Measurements from ENCODE around the gene CHDH.

The CHDH gene

DNA sequence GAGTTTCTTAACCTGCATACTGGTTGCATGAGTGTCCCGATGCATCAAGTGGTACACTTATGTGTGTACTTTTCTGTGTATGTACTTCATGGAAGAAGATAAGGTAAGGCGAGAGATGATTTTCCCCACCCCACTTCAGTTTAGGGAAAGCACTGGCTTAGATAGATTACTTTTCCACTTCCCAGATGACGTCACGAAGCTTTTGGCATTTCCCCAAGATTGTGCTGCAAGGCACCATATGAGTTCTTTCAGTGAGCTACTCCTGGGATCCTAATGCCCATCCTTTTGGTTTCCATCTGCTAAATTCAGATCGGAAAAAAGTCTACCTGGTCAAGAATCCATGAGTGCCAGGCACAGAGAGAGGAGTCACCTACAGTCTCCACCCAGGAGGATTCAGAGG lies 4.7 kb upstream of the CHDH start:
- DNase-seq, result no peak

DNA sequence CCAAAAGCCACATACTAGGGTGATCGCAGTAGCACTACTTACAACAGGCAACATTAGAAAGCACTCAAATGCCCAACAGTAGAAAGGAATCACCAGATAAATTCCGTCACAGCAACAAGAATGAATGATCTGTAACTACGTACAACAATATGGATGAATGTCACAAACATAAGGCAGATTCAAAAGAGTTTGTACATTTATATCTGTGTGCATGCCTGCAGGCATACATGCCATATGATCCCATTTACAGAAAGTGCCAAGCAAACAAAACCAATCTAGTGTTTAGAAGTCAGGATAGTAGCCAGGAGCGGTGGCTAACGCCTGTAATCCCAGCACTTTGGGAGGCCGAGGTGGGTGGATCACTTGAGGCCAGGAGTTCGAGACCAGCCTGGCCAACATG lies 3.7 kb upstream of the CHDH start:
- DNase-seq, result no peak

DNA sequence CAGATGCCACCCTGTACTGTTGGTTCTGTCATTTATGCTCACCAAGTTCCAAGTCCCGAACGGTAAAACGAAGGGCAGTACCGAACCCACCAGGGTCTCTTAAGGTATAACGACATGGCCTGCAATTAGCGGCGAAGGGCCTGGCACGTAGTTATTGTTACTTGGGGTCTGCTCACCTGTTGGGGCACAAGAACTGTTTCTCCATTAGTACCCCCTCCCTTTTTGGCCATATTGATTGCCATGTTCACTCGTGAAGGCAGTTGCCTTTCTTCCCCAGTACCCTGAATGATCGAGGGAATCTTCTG lies 584 bp upstream of the CHDH start:
- no peak for DNase-seq

DNA sequence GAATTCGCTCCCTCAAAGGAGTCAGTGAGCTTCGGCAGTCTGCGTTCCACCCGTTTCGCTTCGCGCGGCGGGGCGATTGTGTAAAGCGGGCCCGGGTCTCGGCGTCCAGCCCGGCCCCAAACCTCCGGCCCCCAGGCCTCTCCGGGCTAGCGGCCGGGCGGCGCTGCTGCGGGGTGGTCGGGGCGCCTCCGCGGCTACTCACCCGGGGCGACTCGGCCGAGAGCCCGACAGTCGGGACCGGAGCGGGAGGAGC lies 412 bp downstream of the CHDH start:
- DNase-seq, result no peak

DNA sequence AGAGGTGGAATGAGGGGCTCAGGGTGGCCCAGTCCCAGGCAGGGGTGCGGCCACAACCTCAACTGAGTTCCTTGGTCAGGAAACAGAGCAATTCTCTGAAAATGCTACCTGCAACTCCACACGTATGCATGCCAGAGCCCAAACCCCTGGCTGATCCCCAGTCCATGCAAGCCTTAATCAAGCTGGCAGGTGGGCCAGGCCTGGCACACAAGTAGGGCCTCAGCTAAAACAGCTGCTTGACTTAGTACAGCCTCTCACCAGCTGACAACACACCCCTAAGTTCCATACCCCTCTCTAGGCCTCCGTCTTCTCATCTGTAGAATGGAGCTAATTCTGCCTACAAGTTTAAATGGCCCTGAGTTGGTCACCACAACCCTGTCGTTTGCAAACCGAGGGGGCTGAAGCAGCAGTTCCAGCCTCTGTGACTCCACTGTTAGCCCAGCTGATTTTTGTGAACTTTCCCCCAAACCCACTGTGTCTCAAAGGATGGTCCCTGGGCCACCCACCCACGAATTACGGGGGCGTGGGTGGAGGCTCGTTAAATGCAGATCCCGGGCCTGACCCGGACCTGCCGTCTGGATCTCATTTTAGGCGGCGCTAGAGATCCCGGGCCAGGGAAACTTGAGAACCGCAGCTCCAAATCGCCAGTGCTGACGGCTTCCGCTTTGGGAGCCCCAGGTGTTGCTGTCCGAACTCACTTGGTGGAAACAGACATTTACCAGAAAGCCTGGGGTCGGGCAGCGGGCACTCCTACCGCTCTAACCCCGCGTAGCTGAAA lies 927 bp downstream of the CHDH start:
- no peak for DNase-seq

DNA sequence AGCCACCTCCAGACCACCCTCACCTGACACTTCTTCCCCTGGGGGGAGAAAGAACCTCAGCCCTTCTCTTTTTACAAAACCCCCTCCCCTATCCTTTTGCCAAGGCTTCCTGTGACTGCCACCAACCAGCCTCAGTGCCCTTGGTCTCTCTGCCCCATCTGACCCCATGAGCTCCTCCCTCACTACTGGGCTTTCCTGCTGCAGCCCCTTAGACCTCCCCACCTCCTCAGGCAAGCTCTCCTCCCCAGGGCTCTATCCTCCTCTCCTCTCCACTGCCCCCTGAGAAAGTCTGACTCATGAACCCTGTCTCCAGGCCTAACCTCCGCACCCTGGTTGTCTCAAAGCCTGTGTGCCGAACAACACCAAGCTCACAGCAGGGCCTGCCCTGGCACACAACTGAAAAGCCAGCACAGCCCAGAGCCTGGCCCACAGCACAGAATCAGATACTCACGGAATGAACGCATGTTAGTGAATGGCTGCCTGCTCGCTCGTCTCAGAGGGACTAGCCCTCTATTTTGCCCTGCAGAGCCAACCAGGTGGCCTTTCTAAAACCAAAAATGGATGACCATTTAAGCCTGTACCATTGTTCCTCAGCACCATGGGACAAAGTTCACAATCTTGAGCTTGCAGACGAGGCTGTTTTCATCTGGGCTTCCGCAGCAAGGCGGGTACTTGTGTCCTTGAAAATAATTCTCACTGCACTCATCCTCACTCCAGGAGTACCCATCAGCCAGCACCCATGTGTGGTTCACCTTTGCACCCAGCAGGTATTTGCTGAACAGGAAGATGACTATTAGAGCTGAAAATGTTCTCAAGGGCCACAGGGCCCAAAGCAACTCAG lies 1.7 kb downstream of the CHDH start:
- DNase-seq, result no peak

DNA sequence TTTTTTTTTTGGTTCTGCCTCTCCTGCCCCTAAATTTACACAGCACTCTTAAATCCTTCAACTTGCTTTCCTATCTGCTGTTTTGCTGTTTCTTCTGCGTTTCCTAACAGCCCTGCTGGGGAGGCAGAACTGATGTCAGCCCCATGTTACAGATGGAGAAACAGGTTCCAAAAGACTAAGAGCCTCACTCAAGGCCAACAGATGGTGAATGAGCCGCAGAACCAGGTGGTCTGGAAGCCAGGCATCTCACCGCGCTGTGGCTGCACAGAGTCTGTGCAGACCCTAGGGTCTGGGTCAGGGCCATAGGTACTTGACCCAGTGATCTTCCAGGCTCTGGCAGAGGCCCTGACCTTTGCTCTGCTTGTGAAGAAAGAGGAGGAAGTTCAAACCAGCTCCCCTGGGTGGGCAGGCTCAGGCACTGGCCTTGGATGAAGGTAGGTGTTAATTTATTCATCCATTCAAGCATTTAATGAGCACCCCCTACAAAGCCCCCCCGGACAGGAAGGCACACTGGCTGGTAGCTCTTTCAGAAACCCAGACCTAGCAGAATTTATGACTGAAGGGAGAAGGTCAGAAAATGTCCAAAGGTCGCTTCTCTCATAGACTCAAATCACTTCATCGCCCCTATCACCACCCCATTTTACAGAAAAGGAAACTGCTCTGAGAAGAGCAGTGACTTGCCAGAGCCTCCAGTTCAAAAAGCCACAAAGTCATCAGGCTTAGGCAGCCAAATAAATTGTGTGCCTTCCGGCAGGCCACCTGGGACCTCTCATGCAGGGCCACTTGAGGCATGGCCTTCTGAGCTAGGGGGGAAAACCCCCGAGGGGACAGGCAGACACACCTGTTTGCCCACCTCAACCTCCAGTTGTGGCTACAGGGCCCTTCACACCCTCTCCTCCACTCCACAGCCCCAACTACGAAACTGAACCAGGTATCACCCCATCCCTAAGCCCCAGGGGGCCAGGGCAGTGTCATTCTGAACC lies 2.7 kb downstream of the CHDH start:
- DNase-seq, result no peak

DNA sequence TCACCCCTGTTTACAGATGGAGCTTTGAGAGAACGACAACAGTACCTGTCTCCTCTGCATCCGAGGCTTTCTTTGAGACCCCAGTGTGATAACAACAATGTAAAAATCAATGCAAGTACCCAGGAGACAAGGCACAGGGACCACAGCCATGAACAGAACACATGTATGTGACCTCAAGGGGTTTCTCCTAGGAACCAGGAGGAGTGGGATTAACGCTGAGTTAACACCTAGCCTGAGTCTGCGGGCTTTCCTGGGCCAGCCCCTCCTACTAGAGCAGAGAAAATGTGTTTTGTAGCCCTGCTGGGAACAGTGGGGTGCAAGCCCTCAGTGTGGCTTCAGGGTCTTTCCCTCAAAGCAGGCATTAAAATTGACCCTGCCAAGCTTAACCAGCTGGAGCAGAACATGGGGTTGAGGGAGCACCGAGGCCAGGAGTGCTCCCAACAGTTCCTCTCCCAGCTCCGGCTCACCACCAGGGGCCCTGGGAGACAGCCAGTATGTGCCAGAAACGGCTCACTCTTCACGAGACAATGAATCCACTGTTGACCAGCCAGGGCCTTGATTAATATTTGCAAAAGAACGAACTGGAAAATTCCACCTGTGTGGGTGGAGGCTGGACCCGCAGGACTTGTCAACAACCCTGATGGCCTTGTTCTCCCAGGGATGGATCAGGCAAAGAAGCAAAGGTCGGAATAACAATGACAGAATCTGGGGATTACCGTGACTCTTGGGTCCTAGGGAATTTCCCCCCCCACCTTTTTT lies 3.6 kb downstream of the CHDH start:
- DNase-seq, result no peak

DNA sequence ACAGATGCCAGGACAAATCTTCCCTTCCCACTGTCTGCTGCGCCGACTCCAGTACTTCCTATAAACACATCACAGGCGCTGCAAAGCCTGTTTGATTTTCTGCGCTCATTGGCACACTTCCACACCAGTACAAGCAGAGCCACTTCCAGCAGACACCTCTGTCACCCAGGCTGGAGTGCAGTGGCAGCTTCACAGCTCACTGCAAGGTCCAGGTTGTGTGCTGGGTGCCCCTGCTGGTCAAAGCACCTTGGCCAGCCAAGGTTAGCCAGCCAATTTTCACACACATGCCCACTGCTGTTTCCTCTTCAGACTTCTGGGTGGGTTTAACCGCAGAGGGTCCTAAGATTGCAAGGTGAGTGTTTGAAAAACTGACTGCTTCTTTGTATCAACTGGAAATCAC lies 4.9 kb downstream of the CHDH start:
- no peak for DNase-seq

DNA sequence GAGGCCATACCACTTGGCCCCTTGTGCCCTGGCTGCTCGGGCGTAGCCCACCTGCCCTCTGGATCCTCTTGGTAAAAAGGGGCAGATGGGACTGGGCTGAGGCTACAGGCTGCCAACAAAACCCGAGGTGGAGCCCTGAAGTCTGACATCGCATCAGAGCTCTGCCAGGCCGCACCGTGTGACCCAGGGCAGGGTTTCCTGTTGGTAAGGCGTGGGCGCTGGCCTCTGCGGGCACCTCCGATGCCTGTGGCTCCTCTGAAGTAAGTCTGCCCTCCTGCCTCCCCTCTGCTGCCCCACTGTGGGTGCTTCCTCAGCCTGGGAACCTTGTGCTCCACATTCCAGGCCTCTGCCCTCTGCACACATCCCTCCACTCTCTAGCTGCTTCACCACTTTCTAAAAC lies 8.9 kb downstream of the CHDH start:
- no peak for DNase-seq

DNA sequence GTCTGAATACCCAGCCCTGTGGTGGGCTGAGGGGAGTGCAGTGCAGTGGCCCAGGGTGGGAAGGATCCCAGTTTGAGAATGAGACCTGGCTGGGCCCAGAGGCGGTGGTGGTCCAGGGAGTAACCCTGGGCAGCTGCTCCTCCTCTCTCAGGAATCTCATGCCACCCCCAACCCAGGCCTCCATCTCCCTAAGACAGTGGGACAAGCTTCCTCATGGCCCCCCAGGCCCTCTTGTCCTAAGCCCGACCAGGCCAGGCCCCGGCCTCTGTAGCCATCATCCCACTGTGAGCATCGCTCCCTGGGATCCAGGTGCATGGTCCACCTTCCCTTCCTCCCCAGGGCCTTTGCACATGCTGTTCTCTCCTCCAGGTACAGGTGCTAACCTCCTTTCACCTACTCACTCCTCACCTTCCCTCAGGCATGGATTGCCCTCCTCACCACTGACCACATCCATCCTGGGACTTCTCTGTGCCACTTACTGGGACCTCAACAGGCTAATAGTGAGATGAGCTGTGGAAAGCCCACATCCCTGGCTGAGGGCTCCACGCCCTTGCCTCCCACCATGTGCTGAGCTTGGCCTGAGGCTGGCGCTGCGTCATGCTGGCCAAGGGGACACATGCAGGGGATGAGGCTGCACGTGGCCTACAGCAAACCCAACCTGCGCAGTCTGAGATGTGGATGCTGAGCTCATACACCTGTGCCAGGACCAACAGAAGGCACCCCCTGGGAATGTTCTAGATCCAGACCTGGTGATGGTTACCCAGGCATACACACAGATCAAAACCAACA lies 9.9 kb downstream of the CHDH start:
- DNase-seq, result no peak

DNA sequence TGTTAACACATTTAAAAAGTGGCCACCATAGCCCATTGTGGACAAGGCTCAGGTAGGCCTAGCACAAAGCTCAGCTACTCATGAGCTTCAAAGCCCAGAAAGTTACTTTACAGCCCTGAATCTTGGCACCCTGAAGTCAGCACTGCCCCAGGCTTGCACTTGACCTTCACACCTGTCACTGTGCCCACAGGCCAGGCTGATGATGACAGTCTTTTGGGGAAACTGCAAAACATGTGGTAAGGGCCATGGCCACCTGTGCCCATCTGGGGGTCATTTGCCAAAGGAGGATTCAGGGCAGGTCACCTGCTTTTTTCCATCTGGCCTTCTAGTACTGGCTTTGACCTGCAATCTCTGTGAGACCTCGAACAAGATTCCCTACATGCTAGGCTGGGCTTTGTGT lies 11.0 kb downstream of the CHDH start:
- no peak for DNase-seq

DNA sequence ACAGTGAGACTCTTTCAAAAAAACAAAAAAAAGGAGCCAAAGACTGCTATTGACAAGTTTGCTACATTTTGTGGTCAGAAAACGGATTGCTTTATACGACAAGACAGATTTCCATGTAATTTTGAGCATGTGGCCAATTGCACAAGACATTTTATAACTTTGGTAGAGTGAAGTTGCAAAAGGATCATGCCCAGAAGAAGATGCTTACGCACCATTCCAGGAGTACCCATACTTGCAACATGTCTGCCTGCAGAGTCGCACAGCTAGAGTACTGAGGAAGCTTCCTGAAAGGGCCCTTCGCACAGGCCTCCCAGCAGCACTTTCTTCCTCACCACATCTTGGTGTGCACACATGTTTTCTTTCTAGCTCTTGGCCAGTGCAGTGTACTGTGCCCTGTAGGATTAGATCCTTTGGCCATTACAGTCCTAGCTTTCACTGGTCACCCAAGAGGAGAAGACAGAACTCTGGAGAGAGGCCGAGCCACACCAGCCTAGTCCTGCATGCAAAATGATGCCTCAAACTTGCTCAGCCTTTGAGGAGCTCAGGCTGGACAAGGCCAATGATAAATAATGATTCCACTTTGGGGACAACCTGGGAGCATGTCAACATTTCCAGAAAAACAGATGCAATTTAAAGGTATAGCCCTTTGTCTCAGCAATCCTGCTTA lies 11.7 kb downstream of the CHDH start:
- no peak for DNase-seq

DNA sequence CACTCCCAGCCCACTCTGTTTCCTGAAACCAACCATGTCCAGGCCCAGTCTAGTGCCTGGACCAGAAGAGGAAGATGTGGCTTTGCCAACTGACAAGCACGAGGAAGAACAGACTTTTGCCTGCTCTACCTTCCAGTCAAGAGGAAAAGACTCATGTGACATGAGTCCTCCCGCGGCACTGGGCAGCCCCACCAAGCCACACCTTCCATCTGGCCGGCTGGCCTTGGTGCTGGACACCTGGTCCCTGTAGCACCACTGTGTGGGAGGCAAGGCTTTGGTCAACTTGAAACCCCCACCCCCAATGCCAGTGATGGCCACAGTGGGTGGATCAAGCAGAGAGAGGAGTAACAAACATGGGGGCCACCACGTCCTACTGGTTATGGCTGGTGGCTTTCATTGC lies 12.5 kb downstream of the CHDH start:
- DNase-seq, result no peak

DNA sequence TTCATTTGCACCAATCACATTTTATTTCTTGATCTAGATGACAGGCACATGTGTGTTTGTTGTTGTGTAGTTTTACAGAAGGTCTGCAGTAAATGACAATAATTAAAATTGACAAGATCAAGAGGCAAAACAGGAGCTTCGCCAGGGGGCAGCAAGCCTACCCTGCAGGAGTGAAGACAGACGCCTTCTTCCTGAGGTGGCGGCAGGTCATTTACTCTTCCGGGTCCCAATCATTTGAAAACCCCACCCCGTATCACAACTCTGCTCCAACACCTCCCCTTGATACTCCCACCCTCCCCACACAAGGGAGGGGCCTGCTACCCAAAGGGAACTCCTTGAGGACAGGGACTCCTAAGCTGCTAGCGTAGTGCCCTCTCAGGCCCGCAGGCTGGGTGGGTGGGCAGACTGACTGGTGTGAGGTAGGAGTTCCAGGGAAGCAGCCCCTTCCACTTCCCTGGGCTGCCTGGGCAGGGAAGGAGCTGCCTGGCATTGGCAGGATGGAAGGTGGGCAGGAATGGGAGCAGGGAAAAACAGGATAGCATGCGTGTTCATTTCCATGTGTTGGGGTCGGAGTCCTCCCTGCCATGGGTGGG lies 13.1 kb downstream of the CHDH start:
- no peak for DNase-seq

DNA sequence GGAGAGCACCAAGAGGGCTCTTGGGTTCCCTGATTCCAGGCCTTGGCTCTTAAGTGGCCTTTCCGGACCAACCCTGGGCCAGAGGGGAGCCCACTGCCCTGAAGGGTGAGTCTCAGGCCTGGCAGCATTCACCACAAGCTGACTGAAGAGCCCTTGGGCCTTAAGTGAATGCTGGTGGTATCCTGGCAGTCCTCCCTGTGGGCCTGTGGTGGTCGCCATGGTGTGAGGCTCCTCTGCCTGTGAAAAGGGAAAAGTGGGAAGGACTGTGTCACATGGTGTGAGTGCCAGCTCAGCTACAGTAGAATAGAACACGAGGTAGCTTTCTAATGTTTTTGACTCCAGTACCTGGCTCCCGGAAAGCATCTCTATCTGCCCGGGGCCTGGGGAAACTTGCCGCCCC lies 15.3 kb downstream of the CHDH start:
- no peak for DNase-seq

DNA sequence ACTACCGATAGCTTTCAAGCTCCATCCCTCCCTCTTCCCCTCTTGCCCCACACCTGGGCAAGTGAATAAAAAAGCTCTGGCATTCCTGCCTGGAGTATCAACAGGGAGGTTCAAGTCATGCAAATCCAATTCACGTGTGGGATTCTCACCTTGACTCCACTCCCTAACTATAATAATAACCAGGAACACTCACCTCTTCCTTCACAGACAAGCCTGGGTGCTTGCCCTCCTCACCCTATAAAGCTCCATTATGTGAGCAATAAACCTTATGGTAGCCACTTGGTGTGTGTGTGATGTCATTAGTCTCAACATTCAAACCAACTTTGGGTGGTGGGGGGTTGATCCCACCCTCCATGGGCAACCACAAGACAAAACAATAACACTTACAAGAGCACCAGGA lies 16.6 kb downstream of the CHDH start:
- no peak for DNase-seq

DNA sequence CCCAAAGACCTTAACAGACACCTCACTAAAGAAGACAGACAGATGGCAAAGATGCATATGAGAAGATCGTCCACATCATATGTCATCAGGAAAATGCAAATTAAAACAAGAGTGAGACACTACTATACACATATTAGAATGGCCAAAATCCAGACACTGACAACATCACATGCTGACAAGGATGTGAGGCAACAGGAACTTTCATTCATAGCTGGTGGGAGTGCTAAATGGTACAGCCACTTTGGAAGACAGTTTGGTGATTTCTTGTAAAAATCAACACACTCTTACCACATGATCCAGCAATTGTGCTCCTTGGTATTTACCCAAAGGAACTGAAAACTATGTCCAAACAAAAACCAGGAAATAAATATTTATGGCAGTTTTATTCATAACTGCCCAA lies 17.6 kb downstream of the CHDH start:
- DNase-seq, result no peak

DNA sequence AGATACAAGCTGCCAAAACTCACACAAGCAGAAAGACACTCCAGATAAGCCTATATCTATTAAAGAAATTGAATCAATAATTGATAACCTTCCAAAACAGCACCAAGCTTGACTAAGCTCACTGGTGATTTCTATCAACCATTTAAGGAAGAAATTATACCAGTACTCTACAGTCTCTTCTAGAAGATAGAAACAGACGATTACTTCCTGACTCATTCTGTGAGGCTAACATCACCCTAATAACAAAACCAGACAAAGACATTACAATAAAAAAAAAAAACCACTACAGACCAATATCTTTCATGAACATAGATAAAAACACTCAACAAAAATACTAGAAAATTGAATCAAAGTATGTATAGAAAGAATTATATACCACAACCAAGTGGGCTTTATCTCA lies 20.2 kb downstream of the CHDH start:
- DNase-seq, result no peak

DNA sequence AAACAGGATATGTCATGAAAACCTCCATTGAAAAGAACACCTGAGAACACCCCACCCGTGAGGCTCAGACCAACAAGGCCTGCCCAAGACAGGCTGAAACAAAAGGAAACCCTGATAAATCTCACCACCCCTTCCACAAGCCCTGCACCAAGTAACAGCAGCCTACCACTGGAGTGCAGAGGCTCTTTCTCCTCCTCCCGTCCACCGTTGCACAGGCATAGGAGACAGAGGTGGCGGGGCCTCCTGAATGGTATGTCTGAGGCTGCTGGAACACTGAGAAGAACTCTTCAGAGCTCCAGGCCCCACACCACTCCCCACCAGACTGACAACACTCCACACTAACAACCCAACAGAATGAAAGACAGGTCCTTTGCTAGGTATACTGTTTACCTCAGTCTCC lies 21.4 kb downstream of the CHDH start:
- no peak for DNase-seq

DNA sequence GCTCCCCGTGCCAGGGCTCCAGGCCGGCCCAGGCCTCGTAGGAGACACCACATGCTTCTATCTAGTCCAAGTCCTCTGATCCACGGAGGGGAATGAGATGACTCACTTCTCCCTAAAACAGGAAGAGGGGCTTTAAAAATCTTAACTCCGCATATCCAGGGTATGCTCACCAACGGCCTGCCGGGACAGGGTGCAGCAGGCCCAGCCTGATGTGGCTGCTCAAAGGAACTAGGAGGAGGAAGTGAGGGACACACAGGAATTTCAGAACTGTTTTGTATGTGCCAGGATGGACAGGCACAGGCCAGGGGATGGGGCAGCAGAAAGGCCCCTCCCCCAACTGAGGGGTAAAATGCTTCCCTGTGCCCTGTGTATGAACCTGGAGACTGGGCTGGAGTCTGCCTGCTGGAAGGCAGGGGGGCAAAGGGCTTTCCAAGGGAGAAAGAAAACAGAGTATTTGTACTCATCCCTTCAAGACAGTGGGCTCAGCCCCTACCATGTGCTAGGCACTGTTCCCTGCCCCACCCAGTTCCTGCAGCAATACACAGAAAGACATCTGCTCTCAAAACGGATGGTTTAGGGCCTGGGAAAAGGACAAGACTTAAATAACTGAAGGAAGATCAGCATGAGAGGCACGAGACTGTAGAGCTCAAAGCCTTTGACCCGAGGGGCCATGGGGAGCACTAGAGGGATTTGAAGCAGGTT lies 22.1 kb downstream of the CHDH start:
- no peak for DNase-seq

Data from Kasumi-1 (cell line).